GM18517 (cell line): ENCODE measurements around the gene MYO15B.

Experiments
- ATAC-seq: cut with Tn5 transposase; IDR thresholded peaks from one replicate; pipeline ENCODE4 v1.9.1; 2021; ENCODE audit warnings: mild to moderate bottlenecking, moderate library complexity; ENCODE audit not compliant: unreplicated experiment

Gene MYO15B

DNA sequence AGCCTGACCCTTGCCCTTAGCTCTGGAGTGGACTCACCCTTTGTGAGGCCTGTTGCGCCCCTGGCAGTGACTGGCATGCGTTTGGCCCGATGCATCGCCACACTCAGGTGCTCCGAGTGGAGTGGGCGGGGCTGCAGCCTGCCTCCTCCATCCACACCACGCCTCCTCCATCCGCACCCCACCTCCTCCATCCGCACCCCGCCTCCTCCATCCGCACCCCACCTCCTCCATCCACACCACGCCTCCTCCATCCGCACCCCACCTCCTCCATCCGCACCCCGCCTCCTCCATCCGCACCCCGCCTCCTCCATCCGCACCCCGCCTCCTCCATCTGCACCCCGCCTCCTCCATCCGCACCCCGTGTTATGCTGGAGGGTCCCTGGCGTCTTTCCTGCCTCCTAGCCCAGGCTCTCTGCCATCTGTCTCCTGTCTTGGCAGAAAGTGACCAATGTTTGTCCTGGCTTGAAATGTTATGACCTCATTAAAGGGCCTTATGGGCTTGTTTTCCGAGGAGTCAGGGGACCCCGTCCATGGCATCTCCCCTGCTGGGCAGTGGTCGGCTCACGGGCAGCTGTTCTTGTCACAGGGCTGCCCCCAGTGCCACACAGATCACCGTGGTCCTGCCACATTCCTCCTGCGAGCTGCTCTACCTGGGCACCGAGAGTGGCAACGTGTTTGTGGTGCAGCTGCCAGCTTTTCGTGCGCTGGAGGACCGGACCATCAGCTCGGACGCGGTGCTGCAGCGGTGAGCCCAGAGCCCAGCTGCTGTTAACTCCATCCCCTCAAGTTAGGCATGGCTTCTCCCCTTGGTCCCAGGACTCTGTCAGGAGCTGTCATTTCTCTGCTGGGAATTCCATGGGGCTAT lies 28.7 kb upstream of the MYO15B start:
- no peak for ATAC-seq

DNA sequence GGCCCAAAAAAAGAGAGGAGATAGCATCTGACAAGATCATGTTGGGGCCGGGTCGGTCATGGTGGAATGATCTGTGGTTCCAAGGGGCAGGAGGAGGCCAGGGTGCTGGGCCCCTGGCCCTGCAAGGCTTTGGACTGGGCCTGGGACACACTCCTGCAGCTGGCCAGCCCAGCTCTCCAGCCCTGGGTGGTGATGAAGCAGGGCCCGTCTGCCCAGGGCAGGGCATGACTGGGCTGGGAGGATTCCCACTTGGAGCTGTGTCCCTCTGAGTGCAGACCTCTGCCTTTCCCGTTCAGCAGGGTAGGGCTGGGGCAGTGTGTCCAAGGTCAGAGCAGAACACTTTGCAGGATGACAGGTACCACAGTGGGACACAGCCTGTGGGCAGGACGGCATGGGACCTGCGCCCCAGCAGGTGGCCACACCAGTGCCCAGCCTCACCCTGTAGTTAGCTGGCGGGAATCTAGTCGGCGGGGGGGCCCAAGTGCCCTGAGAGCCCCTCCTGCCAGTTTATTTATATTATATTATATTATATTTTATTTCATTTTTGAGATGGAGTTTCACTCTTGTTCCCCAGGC lies 27.6 kb upstream of the MYO15B start:
- no peak for ATAC-seq

DNA sequence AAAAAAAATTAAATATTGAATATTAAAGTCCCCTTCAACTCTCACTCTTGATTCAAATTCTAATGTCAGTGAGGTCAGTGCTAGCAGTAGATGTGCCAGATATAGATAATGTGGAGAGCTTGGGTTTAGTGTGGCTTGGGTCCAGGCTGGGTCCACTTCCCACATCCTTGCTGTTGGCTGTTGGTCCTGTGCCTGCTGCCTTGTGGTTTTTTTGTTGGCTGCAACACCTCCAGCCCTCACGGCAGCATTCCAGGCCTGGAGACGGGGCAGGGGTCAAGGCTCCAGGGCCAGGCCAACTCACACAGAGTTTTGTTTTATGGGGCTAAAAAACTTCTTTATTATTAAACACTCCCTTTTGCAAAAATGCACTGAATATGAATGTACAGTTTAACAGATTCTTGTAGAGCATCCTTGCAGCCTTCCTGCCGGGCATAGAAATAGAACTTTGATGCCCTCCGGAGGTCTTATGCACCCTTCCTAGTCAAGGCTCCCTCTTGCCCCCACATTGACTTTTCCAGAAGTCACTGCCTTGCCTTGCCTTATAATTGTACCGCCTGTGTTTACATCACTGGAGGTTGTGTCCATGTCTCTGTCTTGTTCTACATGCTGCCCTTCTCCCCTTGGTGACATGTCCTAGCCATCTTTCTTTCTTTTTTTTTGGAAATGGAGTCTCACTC lies 25.5 kb upstream of the MYO15B start:
- ATAC-seq: no peak

DNA sequence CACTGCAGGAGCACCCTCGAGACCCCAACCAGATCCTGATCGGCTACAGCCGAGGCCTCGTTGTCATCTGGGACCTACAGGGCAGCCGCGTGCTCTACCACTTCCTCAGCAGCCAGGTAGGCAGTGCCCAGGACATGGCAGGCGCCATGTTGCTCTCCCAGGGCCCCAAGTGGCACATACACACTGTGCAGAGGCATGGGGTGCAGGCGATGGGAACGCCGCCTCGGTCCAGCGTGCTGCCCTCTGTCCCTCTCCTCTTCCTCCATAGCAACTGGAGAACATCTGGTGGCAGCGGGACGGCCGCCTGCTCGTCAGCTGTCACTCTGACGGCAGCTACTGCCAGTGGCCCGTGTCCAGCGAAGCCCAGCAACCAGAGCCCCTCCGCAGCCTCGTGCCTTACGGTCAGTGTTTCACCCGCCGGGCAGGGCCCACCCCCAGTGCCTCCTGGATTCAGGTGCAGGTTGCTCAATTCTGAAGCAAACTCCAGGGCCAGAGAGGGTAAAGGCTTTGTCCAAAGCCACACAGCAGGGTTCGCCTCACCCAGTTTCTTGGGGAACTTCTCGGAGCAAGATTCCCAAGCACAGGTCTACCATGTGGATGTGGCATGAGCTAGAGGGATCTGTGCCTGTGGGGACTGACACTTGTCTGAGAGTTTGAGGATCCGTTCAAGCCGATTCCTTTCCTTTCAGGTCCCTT lies 24.4 kb upstream of the MYO15B start:
- no peak for ATAC-seq

DNA sequence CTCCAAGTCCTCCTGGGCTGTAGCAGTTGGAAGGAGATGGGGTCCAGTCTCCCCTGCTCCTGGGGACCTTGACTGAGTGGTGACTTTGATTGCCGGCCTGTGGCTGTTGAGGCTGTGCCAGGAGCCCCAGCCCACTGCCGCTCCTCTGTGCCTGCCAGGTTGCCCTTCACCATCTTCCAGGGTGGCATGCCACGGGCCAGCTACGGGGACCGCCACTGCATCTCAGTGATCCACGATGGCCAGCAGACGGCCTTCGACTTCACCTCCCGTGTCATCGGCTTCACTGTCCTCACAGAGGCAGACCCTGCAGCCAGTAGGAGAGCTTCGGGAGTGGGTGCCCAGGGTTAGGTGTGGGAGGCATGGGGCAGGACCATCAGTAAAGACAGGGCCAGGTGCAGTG lies 23.4 kb upstream of the MYO15B start:
- ATAC-seq: no peak

DNA sequence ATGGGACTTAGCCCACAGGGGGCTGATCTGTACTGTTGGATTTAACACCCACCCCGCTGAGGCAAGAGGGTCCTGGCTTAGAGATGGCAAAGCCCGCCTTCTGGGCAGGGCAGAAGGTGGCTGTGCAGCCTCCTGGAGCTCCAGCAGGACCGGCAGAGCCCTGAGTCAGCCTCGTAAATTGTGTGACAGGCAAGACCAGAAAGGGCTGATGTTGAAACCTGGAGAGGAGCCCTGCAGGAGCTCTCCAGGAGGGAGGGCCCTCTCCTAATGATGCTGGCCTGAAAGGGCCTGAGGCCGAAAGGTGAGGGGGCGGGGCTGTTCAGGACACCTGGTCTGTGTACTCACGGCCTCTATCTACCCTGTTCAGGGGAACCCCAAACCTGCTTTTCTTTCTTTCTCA lies 22.5 kb upstream of the MYO15B start:
- ATAC-seq: no peak

DNA sequence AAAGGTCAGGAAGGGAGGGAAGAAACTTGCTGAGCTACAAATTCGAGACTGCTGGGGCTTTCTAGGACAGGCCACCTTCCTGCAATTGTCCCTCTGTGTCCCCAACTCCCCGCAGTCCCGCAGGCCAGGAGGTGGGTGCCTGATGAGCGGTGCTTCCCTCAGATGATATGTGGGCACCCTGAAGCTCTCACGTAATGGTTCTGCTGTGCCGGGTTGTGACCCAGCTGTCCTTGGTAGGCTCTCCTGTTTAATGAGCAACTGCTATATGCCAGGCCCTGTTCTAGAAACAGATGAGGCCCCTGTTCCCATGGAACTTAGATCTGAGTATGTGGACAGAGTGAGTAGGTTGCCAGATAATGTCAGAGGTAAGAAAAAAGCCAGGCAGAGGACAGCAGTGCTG lies 22.0 kb upstream of the MYO15B start:
- no peak for ATAC-seq

DNA sequence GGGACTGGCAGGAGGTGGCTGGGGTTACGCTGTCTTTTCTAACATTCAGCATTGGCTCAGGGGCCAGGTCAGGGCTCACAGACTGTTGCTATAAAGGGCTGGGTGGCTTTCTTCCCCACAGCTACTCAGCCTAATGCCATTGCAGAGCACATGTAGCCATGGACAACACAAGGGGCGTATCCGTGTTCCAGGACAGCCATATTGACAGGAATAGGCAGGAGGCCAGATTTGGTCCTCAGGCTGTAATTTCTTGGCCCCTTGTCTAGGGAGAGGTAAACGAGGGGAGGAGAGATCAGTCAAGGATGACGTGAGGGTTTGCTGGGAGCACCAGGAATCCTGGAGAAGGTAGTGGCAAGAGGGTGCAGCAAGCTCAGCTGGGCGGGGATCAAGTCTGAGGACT lies 21.2 kb upstream of the MYO15B start:
- no peak for ATAC-seq

DNA sequence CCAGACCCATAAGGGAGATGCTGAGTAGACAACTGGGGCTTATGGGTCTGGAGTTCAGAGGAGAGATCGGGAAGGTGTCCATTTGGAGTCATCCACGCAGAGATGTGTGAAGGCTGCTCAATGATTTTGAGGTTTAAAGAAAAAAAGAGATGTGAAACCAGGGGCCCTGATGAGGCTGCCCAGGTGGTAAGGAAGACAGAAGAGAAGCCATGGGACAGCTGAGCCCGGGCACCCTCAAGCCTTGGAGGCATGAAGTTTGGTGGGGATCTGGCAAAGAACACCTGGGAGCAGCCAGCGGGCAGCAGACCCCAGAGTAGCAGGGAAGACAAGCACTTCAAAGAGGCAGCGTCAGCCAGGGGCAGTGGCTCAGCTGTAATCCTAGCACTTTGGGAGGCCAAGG lies 20.8 kb upstream of the MYO15B start:
- no peak for ATAC-seq

DNA sequence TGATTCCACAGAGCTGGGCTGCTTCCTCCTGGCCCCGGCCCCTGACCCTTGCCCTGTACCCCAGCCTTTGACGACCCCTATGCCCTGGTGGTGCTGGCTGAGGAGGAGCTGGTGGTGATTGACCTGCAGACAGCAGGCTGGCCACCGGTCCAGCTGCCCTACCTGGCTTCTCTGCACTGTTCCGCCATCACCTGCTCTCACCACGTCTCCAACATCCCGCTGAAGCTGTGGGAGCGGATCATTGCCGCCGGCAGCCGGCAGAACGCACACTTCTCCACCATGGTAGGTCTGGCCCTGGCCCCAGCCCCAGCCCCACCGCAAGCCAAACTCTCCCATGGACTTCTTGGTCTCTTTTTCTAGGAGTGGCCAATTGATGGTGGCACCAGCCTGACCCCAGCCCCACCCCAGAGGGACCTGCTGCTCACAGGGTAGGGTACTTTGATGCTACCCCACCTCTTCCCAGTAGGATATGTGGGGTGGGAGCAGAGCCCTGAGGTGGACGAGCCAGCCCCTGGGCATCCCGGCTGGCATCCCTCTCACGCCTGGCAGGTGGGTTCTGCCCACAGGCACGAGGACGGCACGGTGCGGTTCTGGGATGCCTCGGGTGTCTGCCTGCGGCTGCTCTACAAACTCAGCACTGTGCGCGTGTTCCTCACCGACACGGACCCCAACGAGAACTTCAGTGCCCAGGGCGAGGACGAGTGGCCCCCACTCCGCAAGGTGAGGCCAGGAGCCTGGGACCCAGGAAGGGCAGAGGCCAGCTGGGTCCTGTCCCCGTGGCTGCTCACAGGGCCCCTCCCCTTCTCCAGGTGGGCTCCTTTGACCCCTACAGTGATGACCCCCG lies 19.0 kb upstream of the MYO15B start:
- no peak for ATAC-seq

DNA sequence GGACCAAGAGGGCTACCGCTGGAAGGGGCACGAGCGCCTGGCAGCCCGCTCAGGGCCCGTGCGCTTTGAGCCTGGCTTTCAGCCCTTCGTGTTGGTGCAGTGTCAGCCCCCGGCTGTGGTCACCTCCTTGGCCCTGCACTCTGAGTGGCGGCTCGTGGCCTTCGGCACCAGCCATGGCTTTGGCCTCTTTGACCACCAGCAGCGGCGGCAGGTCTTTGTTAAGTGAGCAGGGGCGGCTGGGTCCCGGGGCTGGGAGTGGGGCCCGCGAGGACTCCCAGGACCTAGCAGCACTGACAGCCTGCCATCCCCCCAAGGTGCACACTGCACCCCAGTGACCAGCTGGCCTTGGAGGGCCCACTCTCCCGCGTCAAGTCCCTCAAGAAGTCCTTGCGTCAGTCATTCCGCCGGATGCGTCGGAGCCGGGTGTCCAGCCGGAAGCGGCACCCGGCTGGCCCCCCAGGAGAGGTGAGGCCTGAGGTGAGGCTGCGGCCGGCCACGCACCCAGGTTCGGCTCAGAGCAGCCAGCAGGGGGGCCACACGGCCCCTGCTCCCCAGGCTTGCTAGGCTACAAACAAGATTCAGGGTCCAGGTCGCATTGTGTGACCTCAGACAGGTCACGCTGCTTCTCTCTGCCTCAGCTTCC lies 17.4 kb upstream of the MYO15B start:
- no peak for ATAC-seq

DNA sequence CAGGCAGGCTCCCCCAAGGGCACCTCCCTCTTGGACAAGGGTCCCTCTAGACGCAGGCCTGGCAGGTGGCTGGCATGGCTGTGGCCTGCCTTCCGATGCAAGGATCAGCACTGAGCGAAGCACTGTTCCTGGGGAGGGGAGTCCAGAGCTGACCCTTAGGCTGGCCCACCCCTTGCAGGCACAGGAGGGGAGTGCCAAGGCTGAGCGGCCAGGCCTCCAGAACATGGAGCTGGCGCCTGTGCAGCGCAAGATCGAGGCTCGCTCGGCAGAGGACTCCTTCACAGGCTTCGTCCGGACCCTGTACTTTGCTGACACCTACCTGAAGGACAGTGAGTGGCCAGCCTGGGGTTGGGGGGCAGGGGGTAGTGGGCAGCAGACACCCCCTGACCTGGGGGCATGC lies 16.8 kb upstream of the MYO15B start:
- no peak for ATAC-seq

DNA sequence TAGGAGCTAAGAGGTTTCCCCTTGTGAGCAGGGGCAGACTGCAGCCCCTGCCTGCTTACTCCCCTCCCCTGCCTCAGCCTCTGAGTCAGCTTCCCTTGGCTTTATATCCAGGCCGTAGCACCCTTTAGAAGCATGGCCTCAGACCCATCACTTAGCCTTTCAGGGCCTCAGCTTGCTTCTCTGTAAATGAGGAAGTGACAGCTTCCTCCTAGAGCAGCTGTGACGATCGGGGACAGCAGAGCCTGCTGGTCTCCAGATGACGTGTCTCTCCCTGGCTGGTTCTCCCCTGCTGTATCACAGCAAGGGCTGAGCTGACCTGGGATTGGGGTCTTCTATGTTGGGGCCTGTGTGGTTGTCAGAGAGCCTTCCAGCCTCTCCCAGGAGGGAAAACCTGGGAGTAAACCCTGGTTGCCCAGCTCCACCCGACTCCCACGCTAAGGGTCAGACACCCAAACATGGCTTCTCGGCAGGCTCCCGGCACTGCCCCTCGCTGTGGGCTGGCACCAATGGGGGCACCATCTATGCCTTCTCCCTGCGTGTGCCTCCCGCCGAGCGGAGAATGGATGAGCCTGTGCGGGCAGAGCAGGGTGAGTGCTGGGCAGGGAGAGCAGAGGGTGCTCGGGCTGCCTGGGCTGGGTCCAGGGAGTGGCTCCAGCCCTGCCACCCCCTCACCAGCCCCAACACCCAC lies 16.3 kb upstream of the MYO15B start:
- no peak for ATAC-seq

DNA sequence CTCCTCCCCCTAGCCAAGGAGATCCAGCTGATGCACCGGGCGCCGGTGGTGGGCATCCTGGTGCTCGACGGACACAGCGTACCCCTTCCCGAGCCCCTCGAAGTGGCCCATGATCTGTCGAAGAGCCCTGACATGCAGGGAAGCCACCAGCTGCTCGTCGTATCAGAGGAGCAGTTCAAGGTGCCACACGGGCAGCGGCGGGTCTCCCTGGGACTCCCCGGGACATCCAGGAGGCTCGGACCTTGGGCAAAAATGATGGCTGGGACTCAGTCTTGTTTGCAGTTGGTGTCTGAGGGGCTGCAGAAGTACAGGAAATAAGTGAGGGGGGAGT lies 15.8 kb upstream of the MYO15B start:
- ATAC-seq: no peak

DNA sequence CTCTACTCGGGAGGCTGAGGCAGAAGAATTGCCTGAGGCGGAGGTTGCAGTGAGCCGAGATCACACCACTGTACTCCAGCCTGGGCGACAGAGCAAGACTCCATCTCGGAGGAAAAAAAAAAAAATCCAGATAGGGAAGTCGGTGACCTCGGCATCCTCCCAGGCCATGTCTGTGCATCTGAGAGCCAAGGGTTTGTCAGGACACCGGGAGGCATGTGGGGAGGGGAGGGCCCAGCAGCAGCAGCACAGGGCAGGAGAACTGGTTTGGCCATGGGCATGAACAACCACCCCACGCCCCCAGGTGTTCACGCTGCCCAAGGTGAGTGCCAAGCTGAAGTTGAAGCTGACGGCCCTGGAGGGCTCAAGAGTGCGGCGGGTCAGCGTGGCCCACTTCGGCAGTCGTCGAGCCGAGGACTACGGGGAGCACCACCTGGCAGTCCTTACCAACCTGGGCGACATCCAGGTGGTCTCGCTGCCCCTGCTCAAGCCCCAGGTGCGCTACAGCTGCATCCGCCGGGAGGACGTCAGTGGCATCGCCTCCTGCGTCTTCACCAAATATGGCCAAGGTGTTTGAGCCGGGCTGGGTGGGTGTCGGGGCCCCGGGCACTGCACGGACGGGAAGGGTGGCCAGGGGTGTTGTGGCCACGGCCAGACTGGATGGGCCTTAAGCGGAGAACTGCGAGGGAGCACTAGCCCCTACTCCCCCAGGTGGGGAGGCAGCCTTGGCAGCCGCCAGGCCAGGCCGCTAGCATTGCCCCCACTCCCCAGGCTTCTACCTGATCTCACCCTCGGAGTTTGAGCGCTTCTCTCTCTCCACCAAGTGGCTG lies 14.7 kb upstream of the MYO15B start:
- no peak for ATAC-seq

DNA sequence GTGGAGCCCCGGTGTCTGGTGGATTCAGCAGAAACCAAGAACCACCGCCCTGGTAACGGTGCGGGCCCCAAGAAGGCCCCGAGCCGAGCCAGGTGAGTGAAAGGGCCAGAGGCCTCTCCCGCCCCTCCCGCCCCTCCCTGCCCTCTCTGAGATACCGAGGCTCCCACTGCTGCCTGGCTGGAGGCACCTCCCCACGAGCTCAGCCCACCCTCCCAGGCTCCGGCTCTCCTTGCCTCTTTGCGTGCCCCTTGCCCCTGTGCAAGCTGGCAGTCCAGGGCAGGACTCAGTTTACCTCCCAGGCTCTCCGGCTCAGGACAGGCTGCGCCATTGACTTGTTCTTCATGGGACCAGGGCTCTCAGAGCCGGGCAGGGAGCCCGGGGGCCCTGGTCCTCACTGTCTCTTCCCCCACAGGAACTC lies 14.1 kb upstream of the MYO15B start:
- no peak for ATAC-seq

DNA sequence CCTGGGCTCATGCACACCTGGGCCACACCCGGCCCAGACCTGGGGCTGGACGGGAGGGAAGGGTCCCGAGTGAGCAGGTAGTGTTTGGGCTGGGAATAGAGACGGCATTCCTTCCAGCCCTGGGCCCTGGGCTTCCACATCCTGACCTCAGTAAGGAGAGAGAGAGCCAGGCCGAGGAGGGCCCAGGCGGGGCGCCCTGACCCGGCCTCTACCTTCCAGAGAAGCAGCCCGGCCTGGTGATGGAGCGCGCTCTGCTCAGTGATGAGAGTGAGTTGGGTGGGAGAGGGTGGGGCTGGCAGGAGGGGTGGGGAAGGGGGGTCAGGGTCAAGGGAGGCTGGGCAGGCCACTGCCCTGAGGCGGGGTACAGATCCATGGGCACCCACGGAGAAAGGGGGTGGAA lies 13.6 kb upstream of the MYO15B start:
- ATAC-seq: no peak

DNA sequence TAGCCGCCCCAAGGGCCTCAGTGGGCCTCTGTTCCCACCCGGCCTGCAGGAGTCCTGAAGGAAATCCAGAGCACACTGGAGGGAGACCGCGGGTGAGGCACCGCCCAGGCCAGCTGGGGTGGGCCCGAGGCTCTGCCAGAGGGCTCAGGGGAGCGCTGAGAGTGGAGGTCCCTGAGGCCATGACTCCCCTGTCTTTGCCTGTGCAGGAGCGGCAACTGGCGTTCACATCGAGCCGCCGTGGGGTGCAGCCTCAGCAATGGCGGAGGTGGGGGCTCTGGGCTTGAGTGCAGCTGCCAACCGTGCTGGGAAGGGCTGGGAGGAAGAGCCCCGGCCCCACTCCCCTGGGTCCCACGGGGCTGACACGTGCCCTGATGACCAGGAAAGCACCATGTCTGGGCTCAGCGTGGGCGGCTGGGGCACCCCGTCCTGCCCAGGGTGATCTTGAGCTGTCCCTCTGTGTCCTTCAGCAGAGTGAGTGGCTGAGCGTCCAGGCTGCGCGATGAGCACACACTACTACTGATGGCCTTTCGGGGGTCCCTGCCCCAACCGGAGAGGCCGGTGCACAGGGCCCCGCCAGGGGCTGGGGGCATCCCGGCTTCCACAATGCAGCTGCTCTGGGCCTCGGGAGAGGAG lies 13.1 kb upstream of the MYO15B start:
- ATAC-seq: no peak
